ENCODE data around the gene RHBDD1.

RHBDD1 gene

GRCh38 chr2:226860087-226860486 is 24.2 kb downstream of the RHBDD1 start:
- no peak for TF ChIP-seq CTCF (conservative IDR thresholded peaks at IDR 0.05; ENCODE audit: control insufficient read depth, insufficient read depth, low read depth, low read length)
- no peak for DNase-seq (ENCODE audit: low read depth)

GRCh38 chr2:226862623-226863022 is 26.8 kb downstream of the RHBDD1 start:
- no peak overlapping the region for H3K4me3 ChIP-seq (ENCODE audit: control insufficient read depth, low read depth, low read length)
- no peak for TF ChIP-seq CTCF (conservative IDR thresholded peaks at IDR 0.05; ENCODE audit: control insufficient read depth, insufficient read depth, low read depth, low read length)
- DNase-seq (ENCODE audit: low read depth) = no peak

More at GRCh38 chr2:226860087-226860486, 24.2 kb downstream of the RHBDD1 start:
- no peak overlapping the region for H3K4me3 ChIP-seq (ENCODE audit: control insufficient read depth, low read depth, low read length)

- no peak overlapping the region for H3K4me3 ChIP-seq (ENCODE audit: control insufficient read depth, low read depth, low read length)
- peak; percentile 8 for DNase-seq (ENCODE audit: low read depth)
- TF ChIP-seq CTCF (conservative IDR thresholded peaks at IDR 0.05; ENCODE audit: control insufficient read depth, insufficient read depth, low read depth, low read length) = no peak
Observed at GRCh38 chr2:226865273-226865672, 29.4 kb downstream of the RHBDD1 start.

GRCh38 chr2:226865710-226866109 is 29.9 kb downstream of the RHBDD1 start:
- no peak for DNase-seq (ENCODE audit: low read depth)
- no peak overlapping the region for H3K4me3 ChIP-seq (ENCODE audit: control insufficient read depth, low read depth, low read length)
- no peak for TF ChIP-seq CTCF (conservative IDR thresholded peaks at IDR 0.05; ENCODE audit: control insufficient read depth, insufficient read depth, low read depth, low read length)

- no peak for TF ChIP-seq CTCF (conservative IDR thresholded peaks at IDR 0.05; ENCODE audit: control insufficient read depth, insufficient read depth, low read depth, low read length)
- DNase-seq (ENCODE audit: low read depth) = no peak
- no peak overlapping the region for H3K4me3 ChIP-seq (ENCODE audit: control insufficient read depth, low read depth, low read length)
Observed at GRCh38 chr2:226868331-226869162, 32.7 kb downstream of the RHBDD1 start.

- no peak for DNase-seq (ENCODE audit: low read depth)
- no peak for TF ChIP-seq CTCF (conservative IDR thresholded peaks at IDR 0.05; ENCODE audit: control insufficient read depth, insufficient read depth, low read depth, low read length)
- H3K4me3 ChIP-seq (ENCODE audit: control insufficient read depth, low read depth, low read length) = no peak overlapping the region
Observed at GRCh38 chr2:226869371-226869770, 33.5 kb downstream of the RHBDD1 start.
